OCI-LY3 (cell line): ENCODE data around the gene SUMF1.

Source experiments
- H2AFZ ChIP-seq: fragments of 200-600, 300-600 bp; shearing (Covaris generic); 2 replicates; pipeline ENCODE4 v1.6.0; 2014; ENCODE audit warnings: antibody characterized with exemption, low read depth, low read length
- H3K27ac ChIP-seq: fragments of 200-600, 300-600 bp; sonication (generic); 2 replicates; pipeline ENCODE4 v1.5.1; 2014; ENCODE audit warnings: mild to moderate bottlenecking, low read length, moderate library complexity, mixed read lengths
- H3K27me3 ChIP-seq: fragments of 200-600, 300-600 bp; sonication (generic); 2 replicates; pipeline ENCODE4 v1.6.1; 2014; ENCODE audit warnings: low read depth, low read length, mixed read lengths
- H3K36me3 ChIP-seq: fragments of 200-600, 300-600 bp; sonication (generic); replicated peaks from 2 replicates; pipeline ENCODE3; 2014; ENCODE audit warnings: low read depth, low read length, mixed read lengths
- H3K4me1 ChIP-seq: fragments of 300-600, 200-600 bp; sonication (generic); 2 replicates; pipeline ENCODE4 v1.6.1; 2014; ENCODE audit warnings: low read length, mixed read lengths
- H3K4me2 ChIP-seq: fragments of 200-600, 300-600 bp; sonication (generic); 2 replicates; pipeline ENCODE4 v1.6.1; 2014; ENCODE audit warnings: low read length, mixed read lengths
- H3K4me3 ChIP-seq: fragments of 300-600, 200-600 bp; sonication (generic); 2 replicates; pipeline ENCODE4 v1.5.1; 2014; ENCODE audit warnings: antibody characterized with exemption, mild to moderate bottlenecking, low read length, moderate library complexity
- H3K79me2 ChIP-seq: fragments of 300-600, 200-600 bp; shearing (Covaris generic); 2 replicates; pipeline ENCODE4 v1.6.1; 2014; ENCODE audit warnings: mild to moderate bottlenecking, low read length, mixed read lengths
- H3K9ac ChIP-seq: fragments of 300-600, 200-600 bp; shearing (Covaris generic); 2 replicates; pipeline ENCODE4 v1.6.0; 2014; ENCODE audit warnings: mild to moderate bottlenecking, low read length, moderate library complexity
- H3K9me3 ChIP-seq: fragments of 200-600, 300-600 bp; shearing (Covaris generic); 2 replicates; pipeline ENCODE4 v1.6.1; 2014; ENCODE audit warnings: low read length, mixed read lengths; ENCODE audit not compliant: insufficient read depth
- H4K20me1 ChIP-seq: fragments of 200-600, 300-600 bp; sonication (generic); 2 replicates; pipeline ENCODE4 v1.6.1; 2016; ENCODE audit warnings: low read length, mixed read lengths; ENCODE audit not compliant: insufficient read depth
- EZH2phosphoT487 ChIP-seq: fragments of 200-600 bp; shearing (Covaris generic); IDR thresholded peaks from 2 replicates; pipeline ENCODE4 v1.6.1; 2018; ENCODE audit warnings: antibody characterized with exemption, mixed run types, low read depth
- TF ChIP-seq, protein P1 (sequence below): fragments of 200-600, 300-600 bp; sonication (generic); IDR thresholded peaks from 2 replicates; pipeline ENCODE4 v1.5.1; 2014; ENCODE audit warnings: antibody characterized with exemption, low read length, low read depth

Gene SUMF1

DNA sequence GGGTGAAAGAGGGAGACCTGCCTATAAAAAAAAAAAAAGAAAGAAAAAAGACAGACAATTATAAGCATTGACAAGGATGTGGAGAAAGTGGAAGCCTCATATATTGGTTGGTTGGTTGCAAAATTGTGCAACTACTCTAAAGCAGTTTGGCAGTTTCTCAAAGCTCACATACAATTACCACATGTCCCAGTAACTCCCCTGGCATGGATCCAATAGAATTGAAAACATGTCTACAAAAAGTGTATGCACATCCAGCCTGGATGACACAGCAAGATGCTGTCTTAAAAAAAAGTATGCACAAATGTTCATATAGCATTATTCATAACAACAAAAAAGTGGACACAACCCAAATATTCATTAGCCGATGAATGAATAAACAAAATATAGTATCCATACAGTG lies 144.4 kb downstream of the SUMF1 start:
- TF ChIP-seq, protein P1, sequence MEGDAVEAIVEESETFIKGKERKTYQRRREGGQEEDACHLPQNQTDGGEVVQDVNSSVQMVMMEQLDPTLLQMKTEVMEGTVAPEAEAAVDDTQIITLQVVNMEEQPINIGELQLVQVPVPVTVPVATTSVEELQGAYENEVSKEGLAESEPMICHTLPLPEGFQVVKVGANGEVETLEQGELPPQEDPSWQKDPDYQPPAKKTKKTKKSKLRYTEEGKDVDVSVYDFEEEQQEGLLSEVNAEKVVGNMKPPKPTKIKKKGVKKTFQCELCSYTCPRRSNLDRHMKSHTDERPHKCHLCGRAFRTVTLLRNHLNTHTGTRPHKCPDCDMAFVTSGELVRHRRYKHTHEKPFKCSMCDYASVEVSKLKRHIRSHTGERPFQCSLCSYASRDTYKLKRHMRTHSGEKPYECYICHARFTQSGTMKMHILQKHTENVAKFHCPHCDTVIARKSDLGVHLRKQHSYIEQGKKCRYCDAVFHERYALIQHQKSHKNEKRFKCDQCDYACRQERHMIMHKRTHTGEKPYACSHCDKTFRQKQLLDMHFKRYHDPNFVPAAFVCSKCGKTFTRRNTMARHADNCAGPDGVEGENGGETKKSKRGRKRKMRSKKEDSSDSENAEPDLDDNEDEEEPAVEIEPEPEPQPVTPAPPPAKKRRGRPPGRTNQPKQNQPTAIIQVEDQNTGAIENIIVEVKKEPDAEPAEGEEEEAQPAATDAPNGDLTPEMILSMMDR: no peak
- no peak for TF ChIP-seq EZH2phosphoT487
- Histone ChIP-seq H3K9me3 (no peaks in the 10 kb centered on the region), H2AFZ (no peak overlapping the region), H3K27me3 (no peaks in the 10 kb centered on the region), H3K79me2 (no peaks in the 10 kb centered on the region), H3K4me3 (no peak overlapping the region), H3K27ac (no peak overlapping the region), H3K4me2 (no peak overlapping the region), H3K4me1 (no peaks in the 10 kb centered on the region), H3K36me3 (no peaks in the 10 kb centered on the region), H3K9ac (no peak overlapping the region), H4K20me1 (no peaks in the 10 kb centered on the region)

DNA sequence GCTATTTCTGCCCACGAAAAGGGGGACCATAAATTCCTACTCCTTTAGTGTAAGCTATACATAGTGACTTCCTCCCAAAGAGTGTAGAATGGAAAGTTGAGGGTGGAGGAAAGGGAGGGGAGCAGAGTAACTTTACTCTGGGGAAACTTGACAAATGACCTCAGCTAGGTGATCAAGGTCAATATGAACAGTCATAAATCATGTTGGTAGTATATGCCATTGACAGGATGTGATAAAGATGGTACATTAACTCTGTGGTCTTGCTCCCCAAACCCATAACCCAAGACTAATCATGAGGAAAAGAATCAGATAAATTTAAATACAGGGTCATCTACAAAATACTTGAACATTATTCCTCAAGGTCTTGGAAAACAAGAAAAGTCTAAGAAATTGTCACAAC lies 145.3 kb downstream of the SUMF1 start:
- no peak for TF ChIP-seq EZH2phosphoT487
- TF ChIP-seq, protein P1: no peak

DNA sequence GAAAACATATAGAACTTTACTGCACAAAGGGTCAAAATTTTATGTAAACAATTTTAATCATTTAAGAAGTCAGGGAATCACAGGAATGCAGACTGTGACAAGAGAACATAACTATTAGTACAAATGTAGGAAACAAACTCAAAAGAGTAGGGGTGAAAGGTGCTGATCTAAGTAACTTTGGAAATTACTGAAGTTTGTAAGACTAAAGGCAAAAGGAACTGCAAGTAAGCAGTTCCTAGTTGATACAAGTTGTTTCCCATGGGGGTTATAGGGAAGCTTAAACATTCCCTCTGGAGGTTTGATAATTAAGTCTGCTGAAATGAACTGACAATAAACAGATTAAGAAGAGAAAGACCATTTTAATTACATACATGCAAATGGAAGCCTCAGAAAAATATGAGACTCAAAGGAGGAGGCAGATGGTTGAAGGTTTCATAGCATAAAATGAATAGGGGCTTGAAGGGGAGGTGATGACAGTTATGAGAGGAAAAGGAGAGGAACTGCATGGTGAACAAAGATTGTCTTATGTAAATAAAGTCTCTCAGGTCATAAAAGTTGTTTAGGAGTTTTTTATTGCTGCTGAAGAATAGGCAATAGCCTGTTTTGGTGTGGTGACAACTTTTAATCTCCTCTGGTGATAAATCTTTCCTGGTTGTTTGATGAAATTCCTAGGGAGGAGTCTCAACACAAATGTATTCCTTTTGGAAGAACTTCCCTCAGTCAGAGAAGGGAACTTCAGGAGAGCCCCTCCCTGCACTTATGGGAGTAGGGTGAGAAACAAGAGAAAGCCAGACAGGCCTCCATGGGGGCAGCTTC lies 146.8 kb downstream of the SUMF1 start:
- Histone ChIP-seq H3K36me3 (no peaks in the 10 kb centered on the region), H3K27ac (no peak overlapping the region), H3K27me3 (no peaks in the 10 kb centered on the region), H3K9me3 (no peaks in the 10 kb centered on the region), H3K4me1 (no peaks in the 10 kb centered on the region), H4K20me1 (no peaks in the 10 kb centered on the region), H3K4me3 (no peak overlapping the region), H2AFZ (no peak overlapping the region), H3K4me2 (no peak overlapping the region), H3K79me2 (no peaks in the 10 kb centered on the region), H3K9ac (no peak overlapping the region)
- no peak for TF ChIP-seq EZH2phosphoT487
- TF ChIP-seq, protein P1: no peak

More for the DNA sequence above, 145.3 kb downstream of the SUMF1 start:
- no peaks in the 10 kb centered on the region for H4K20me1 ChIP-seq
- no peak overlapping the region for H3K27ac ChIP-seq
- no peaks in the 10 kb centered on the region for H3K4me1 ChIP-seq
- H2AFZ ChIP-seq: no peak overlapping the region
- no peaks in the 10 kb centered on the region for H3K9me3 ChIP-seq
- no peak overlapping the region for H3K4me3 ChIP-seq
- H3K9ac ChIP-seq: no peak overlapping the region
- no peaks in the 10 kb centered on the region for H3K79me2 ChIP-seq
- no peak overlapping the region for H3K4me2 ChIP-seq
- no peaks in the 10 kb centered on the region for H3K27me3 ChIP-seq
- no peaks in the 10 kb centered on the region for H3K36me3 ChIP-seq

- H3K79me2 ChIP-seq: no peaks in the 10 kb centered on the region
- H3K36me3 ChIP-seq: no peaks in the 10 kb centered on the region
- TF ChIP-seq EZH2phosphoT487: no peak
- TF ChIP-seq, protein P1: no peak
These were observed 152.4 kb downstream of the SUMF1 start for GRCh38 chr3:4314688-4315087.

More at GRCh38 chr3:4314688-4315087, 152.4 kb downstream of the SUMF1 start:
- Histone ChIP-seq H4K20me1 (no peaks in the 10 kb centered on the region), H3K27ac (no peak overlapping the region), H3K9me3 (no peaks in the 10 kb centered on the region), H3K4me3 (no peak overlapping the region), H2AFZ (no peak overlapping the region), H3K4me2 (no peak overlapping the region), H3K9ac (no peak overlapping the region), H3K4me1 (no peaks in the 10 kb centered on the region), H3K27me3 (no peaks in the 10 kb centered on the region)
